CD4-positive, alpha-beta T cell (primary cell): ENCODE data around the gene CASP9. TPM values are rescaled to one million over a fixed set of nuclear protein-coding genes. Genes with fewer than 3 reads are reported as not detected.

Experiments used
- ATAC-seq: fragments of 200-7000 bp; cut with Tn5 transposase; one replicate; pipeline ENCODE4 v1.10.0; 2022; ENCODE audit warnings: mild to moderate bottlenecking; ENCODE audit not compliant: poor library complexity
- CTCF ChIA-PET: fragments of 350-600 bp; sonication (Branson Sonifier 250); formaldehyde crosslinking; loops from one replicate; lab custom pipeline; 2021; ENCODE audit warnings: antibody characterized with exemption, inconsistent platforms; lab: Charles Lee
- POLR2A ChIA-PET: fragments of 350-600 bp; sonication (Branson Sonifier 250); formaldehyde crosslinking; loops from one replicate; lab custom pipeline; 2021; ENCODE audit warnings: antibody characterized with exemption, inconsistent platforms; lab: Charles Lee
- DNase-seq, 14 experiments: peaks; one replicate each; pipeline ENCODE4 v3.0.0-alpha.2; 2013 to 2020; ENCODE audit warnings: mixed read lengths in 2 of 14
- H3K27ac ChIP-seq, 2 donors: one replicate each; pipeline versions ENCODE4 v1.5.1 to v1.7.0; 2013; ENCODE audit warnings: low read length in 2 of 2, low read depth in 1 of 2, mild to moderate bottlenecking in 1 of 2
- H3K27me3 ChIP-seq, 2 experiments: 1 replicate in 1 of 2; 2 replicates in 1 of 2; pipeline versions ENCODE4 v1.6.1 to v1.7.0; 2013; ENCODE audit warnings: low read length in 2 of 2, control low read depth in 1 of 2, mild to moderate bottlenecking in 1 of 2, moderate library complexity in 1 of 2; ENCODE audit not compliant: insufficient read depth in 2 of 2, control insufficient read depth in 1 of 2
- H3K36me3 ChIP-seq: one replicate; pipeline ENCODE4 v1.6.1; 2013; ENCODE audit warnings: low read length, control low read depth; ENCODE audit not compliant: insufficient read depth
- H3K4me1 ChIP-seq: one replicate; pipeline ENCODE4 v1.6.1; 2013; ENCODE audit warnings: low read length, control low read depth; ENCODE audit not compliant: insufficient read depth
- H3K4me3 ChIP-seq: one replicate; pipeline ENCODE4 v1.5.1; 2013; ENCODE audit warnings: mild to moderate bottlenecking, low read length, moderate library complexity
- H3K9me3 ChIP-seq, 2 experiments: 1 replicate in 1 of 2; 2 replicates in 1 of 2; pipeline versions ENCODE4 v1.6.1 to v1.7.0; 2013; ENCODE audit warnings: low read length in 2 of 2, mild to moderate bottlenecking in 2 of 2, control low read depth in 1 of 2, moderate library complexity in 1 of 2; ENCODE audit not compliant: control insufficient read depth in 1 of 2, insufficient read depth in 1 of 2
- H3K27ac Mint-ChIP-seq: one replicate; pipeline ENCODE4 v1.8.0; 2020; ENCODE audit warnings: mixed read lengths
- H3K27me3 Mint-ChIP-seq: one replicate; pipeline ENCODE4 v1.8.0; 2021; ENCODE audit warnings: mixed read lengths
- H3K36me3 Mint-ChIP-seq: one replicate; pipeline ENCODE4 v1.8.0; 2021; ENCODE audit warnings: low read depth, mixed read lengths
- H3K4me1 Mint-ChIP-seq: one replicate; pipeline ENCODE4 v1.8.0; 2021; ENCODE audit warnings: low read depth, mixed read lengths
- H3K4me3 Mint-ChIP-seq: one replicate; pipeline ENCODE4 v1.8.0; 2020; ENCODE audit warnings: mild to moderate bottlenecking, mixed read lengths
- H3K9me3 Mint-ChIP-seq: one replicate; pipeline ENCODE4 v1.8.0; 2020; ENCODE audit warnings: mixed read lengths
- CTCF ChIP-seq: fragments of 200-600 bp; IDR thresholded peaks from one replicate; pipeline ENCODE4 v1.8.0; 2022; ENCODE audit warnings: antibody characterized with exemption, mild to moderate bottlenecking
- intact Hi-C, 2 experiments: fragments of 100-400 bp; cut with DNase I in 1 of 2; cut with micrococcal nuclease in 1 of 2; formaldehyde crosslinking; loops; one replicate each; pipeline versions ENCODE4 v1.15.1 to v1.9.0; 2023 to 2025; cut with DNase I, micrococcal nuclease
- total RNA-seq, 174 experiments: library from RNA in 2 of 174; stranded (reverse) in 2 of 174; gene quantifications; one replicate each; pipeline ENCODE4 v1.2.3 and lab custom pipeline; 2021 to 2026

CASP9 gene
- total RNA-seq, 2 experiments from 2014 or later, result 15.7 to 18.0 TPM

DNA sequence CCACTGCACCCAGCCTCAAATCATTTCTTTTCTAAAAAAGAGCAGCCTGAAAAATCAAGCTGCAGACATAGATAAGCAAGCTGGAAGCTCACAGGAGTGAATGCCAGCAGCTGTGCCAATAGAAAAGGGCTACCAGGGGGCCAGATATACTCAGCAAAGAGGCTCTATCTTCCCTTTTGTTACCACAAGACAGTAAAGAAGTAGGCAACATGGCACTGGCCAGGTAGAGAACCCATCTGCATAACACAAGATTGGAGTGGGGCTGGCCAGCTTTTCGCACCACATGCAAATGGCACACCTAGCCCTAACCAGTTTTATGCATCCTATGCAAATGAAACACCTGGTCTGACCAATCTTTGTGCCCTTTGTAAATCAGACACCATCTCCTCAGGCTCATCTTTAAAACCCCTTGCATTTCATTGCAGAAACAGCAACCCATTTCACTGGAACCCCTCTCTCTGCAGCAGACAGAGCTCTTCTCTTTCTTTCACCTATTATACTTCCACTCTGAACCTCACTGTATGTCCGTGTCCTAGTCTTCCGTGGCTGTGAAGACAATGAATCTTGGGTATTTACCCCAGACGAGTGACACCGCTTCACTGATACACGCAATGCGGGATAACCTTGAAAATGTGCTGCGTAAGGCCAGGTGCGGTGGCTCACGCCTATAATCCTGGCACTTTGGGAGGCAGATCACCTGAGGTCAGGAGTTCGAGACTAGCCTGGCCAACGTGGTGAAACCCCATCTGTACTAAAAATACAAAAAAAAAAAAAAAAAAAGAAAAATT lies 15.1 kb downstream of the CASP9 start:
- H3K4me3 ChIP-seq, result no peak overlapping the region
- DNase-seq, result no peak
- peaks cover 10% of the 10 kb centered on the region for H3K4me1 Mint-ChIP-seq
- ATAC-seq, result no peak
- no peak overlapping the region for H3K27ac Mint-ChIP-seq
- no peaks in the 10 kb centered on the region for H3K27me3 ChIP-seq
- no peak overlapping the region for H3K4me3 Mint-ChIP-seq
- intact Hi-C loops, result no loop called here
- no peaks in the 10 kb centered on the region for H3K4me1 ChIP-seq
- H3K36me3 Mint-ChIP-seq, result peaks cover 50% of the 10 kb centered on the region
- H3K9me3 ChIP-seq, result no peaks in the 10 kb centered on the region
- H3K27me3 Mint-ChIP-seq, result no peaks in the 10 kb centered on the region
- TF ChIP-seq CTCF, result no peak
- no peaks in the 10 kb centered on the region for H3K9me3 Mint-ChIP-seq
- peaks cover 36% of the 10 kb centered on the region for H3K36me3 ChIP-seq
- POLR2A ChIA-PET, result no interaction called here
- CTCF ChIA-PET, result no interaction called here
- no peak overlapping the region for H3K27ac ChIP-seq

DNA sequence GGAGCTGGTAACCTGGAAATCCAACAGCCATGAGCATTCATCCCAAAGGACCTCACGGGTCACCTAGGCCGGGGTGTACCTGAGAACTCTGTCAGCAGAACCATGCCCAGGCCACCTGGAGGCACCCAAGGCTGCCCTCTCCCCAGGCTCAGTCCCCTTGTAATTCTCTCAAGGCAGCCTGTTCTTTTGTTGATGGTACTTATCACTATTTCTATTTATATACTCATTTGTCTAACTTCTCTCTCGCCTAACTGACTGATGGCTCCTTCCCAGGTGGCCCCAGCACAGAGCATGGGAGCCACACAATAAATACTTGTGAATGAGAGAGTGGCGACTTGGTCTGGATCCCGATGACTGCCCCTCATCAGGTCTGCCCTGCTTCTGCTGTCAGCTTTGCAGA lies 16.7 kb downstream of the CASP9 start:
- H3K27me3 ChIP-seq, result no peaks in the 10 kb centered on the region
- TF ChIP-seq CTCF, result no peak
- ChIA-PET CTCF (no interaction called here), POLR2A (no interaction called here)
- no peaks in the 10 kb centered on the region for H3K9me3 ChIP-seq
- ATAC-seq (no peak), DNase-seq (no peak)
- intact Hi-C loops, result no loop called here
- Mint-ChIP-seq H3K4me1 (peaks cover 9% of the 10 kb centered on the region), H3K4me3 (no peak overlapping the region), H3K27ac (no peak overlapping the region), H3K36me3 (peaks cover 41% of the 10 kb centered on the region), H3K9me3 (no peaks in the 10 kb centered on the region), H3K27me3 (no peaks in the 10 kb centered on the region)
- no peak overlapping the region for H3K27ac ChIP-seq
- H3K36me3 ChIP-seq, result peaks cover 31% of the 10 kb centered on the region
- no peak overlapping the region for H3K4me3 ChIP-seq
- H3K4me1 ChIP-seq, result no peaks in the 10 kb centered on the region

- Histone ChIP-seq H3K4me3 (no peak overlapping the region), H3K9me3 (no peaks in the 10 kb centered on the region), H3K36me3 (peaks cover 31% of the 10 kb centered on the region), H3K4me1 (no peaks in the 10 kb centered on the region), H3K27ac (no peak overlapping the region), H3K27me3 (no peaks in the 10 kb centered on the region)
- H3K36me3 Mint-ChIP-seq, result peaks cover 41% of the 10 kb centered on the region
- ATAC-seq (no peak), DNase-seq (no peak)
- ChIA-PET POLR2A (no interaction called here), CTCF (no interaction called here)
- no peak for TF ChIP-seq CTCF
- H3K27ac Mint-ChIP-seq, result no peak overlapping the region
- intact Hi-C loops, result no loop called here
- peaks cover 9% of the 10 kb centered on the region for H3K4me1 Mint-ChIP-seq
- H3K27me3 Mint-ChIP-seq, result no peaks in the 10 kb centered on the region
- no peak overlapping the region for H3K4me3 Mint-ChIP-seq
- no peaks in the 10 kb centered on the region for H3K9me3 Mint-ChIP-seq
Observed at GRCh38 chr1:15506831-15507230, 17.2 kb downstream of the CASP9 start.
